GM19463 (cell line): ENCODE measurements around the gene EIF1AX.
"Not testable (repeated sequence)": the region's sequence is repeated elsewhere in the genome, so short reads cannot be mapped to it uniquely, and the experiment has no call there.

Experiments
- ATAC-seq: cut with Tn5 transposase; IDR thresholded peaks from one replicate; pipeline ENCODE4 v1.9.1; 2021; ENCODE audit warnings: mild to moderate bottlenecking, moderate library complexity; ENCODE audit not compliant: unreplicated experiment

The EIF1AX gene

GRCh38 chrX:20141281-20142220, at the start of gene EIF1AX:
Gene EIF1AX (minus strand): TSS chrX:20141838. CDS start chrX:20141640, 198 bp downstream.
- peak; percentile 98 for ATAC-seq

GRCh38 chrX:20189171-20189570, 47.5 kb upstream of the EIF1AX start:
- no peak for ATAC-seq

- no peak for ATAC-seq
These were observed 40.1 kb upstream of the EIF1AX start for GRCh38 chrX:20181598-20182329.

- no peak for ATAC-seq
These were observed 35.5 kb upstream of the EIF1AX start for GRCh38 chrX:20177093-20177492.

- no peak for ATAC-seq
These were observed 32.2 kb upstream of the EIF1AX start for GRCh38 chrX:20173856-20174255.

GRCh38 chrX:20173313-20173712, 31.7 kb upstream of the EIF1AX start:
- ATAC-seq, result no peak

- no peak for ATAC-seq
These were observed 30.2 kb upstream of the EIF1AX start for GRCh38 chrX:20171887-20172286.

- not testable (repeated sequence) for ATAC-seq
These were observed 20.9 kb upstream of the EIF1AX start for GRCh38 chrX:20162516-20162915.

- ATAC-seq, result no peak
These were observed 18.3 kb upstream of the EIF1AX start for GRCh38 chrX:20159797-20160385.

- ATAC-seq, result no peak
These were observed 10.1 kb upstream of the EIF1AX start for GRCh38 chrX:20151689-20152088.

GRCh38 chrX:20149326-20149725, 7.7 kb upstream of the EIF1AX start:
- ATAC-seq, result no peak

GRCh38 chrX:20147561-20147960, 5.9 kb upstream of the EIF1AX start:
- ATAC-seq, result no peak

GRCh38 chrX:20144491-20144890, 2.9 kb upstream of the EIF1AX start:
- no peak for ATAC-seq

- no peak for ATAC-seq
These were observed 1.9 kb upstream of the EIF1AX start for GRCh38 chrX:20143561-20143960.

GRCh38 chrX:20143111-20143510, 1.5 kb upstream of the EIF1AX start:
- ATAC-seq, result no peak

- ATAC-seq, result no peak
These were observed 1.2 kb downstream of the EIF1AX start for GRCh38 chrX:20140420-20140819.

- ATAC-seq, result no peak
These were observed 1.7 kb downstream of the EIF1AX start for GRCh38 chrX:20139966-20140365.

GRCh38 chrX:20135944-20136343, 5.7 kb downstream of the EIF1AX start:
- ATAC-seq, result no peak

- no peak for ATAC-seq
These were observed 9.0 kb downstream of the EIF1AX start for GRCh38 chrX:20132666-20133065.

- no peak for ATAC-seq
These were observed 11.3 kb downstream of the EIF1AX start for GRCh38 chrX:20130357-20130756.

- no peak for ATAC-seq
These were observed 12.1 kb downstream of the EIF1AX start for GRCh38 chrX:20129547-20129946.

- ATAC-seq, result no peak
These were observed 13.0 kb downstream of the EIF1AX start for GRCh38 chrX:20128670-20129069.
